Retinal pigment epithelial cell (primary cell): ENCODE results near the gene AOPEP.
A peak's percentile ranks its signal among the peaks of the same experiment; 100 is the strongest.
"Not testable (repeated sequence)": the region's sequence is repeated elsewhere in the genome, so short reads cannot be mapped to it uniquely, and the experiment has no call there.

Source experiments
- DNase-seq: peaks from one replicate; pipeline ENCODE4 v3.0.0-alpha.2; 2010; ENCODE audit warnings: low read depth
- H3K4me3 ChIP-seq: 2 replicates; pipeline ENCODE4 v1.5.1; 2011; ENCODE audit warnings: mild to moderate bottlenecking, low read length, control low read depth, moderate library complexity
- TF ChIP-seq, protein P1 (sequence below): conservative IDR thresholded peaks from 2 replicates; pipeline ENCODE4 v1.5.1; 2011; ENCODE audit warnings: low read depth, low read length, control low read depth, inconsistent platforms

The AOPEP gene

DNA sequence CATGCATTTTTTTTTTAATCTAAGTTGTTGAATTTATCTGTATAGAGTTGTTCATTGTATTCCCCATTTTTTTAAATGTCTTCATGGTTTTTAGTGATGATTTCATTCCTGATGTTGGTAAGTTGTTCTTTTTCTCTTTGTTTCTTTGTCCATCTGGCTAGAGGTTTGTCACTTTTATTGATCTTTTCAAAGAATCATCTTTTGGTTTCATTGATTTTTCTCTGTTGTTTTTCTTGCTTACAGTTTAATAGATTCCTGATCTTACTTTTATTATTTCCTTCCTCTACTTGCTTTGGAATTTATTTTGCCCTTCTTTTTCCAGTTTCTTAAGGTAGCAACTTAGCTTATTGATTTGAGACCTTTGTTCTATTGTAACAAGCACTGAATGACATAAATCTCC is 114.2 kb downstream of the AOPEP start:
- H3K4me3 ChIP-seq = no peak overlapping the region
- no peak for DNase-seq
- TF ChIP-seq, protein P1, sequence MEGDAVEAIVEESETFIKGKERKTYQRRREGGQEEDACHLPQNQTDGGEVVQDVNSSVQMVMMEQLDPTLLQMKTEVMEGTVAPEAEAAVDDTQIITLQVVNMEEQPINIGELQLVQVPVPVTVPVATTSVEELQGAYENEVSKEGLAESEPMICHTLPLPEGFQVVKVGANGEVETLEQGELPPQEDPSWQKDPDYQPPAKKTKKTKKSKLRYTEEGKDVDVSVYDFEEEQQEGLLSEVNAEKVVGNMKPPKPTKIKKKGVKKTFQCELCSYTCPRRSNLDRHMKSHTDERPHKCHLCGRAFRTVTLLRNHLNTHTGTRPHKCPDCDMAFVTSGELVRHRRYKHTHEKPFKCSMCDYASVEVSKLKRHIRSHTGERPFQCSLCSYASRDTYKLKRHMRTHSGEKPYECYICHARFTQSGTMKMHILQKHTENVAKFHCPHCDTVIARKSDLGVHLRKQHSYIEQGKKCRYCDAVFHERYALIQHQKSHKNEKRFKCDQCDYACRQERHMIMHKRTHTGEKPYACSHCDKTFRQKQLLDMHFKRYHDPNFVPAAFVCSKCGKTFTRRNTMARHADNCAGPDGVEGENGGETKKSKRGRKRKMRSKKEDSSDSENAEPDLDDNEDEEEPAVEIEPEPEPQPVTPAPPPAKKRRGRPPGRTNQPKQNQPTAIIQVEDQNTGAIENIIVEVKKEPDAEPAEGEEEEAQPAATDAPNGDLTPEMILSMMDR = no peak

DNA sequence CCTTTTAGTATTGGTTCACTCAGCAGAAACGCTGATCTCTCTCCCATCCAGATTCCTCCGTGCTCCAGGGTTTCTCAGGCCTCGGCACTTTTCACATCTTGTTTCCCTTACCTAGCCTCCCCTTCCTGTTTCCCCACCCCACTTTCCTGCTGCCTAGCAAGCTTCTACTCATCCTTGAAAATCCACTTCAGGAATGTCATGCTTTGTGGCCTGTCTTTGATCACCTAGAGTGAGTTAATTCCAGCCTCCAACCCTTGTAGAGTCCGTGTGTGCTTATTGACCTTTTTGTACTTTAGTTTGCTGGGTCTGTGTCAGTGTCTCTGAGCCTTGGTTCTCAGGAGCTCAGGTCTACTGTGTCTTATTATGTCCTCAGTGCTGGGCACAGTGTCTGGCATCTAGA is 116.6 kb downstream of the AOPEP start:
- DNase-seq = no peak
- no peak overlapping the region for H3K4me3 ChIP-seq
- TF ChIP-seq, protein P1 = no peak

GRCh38 chr9:94846739-94847138 is 120.2 kb downstream of the AOPEP start:
- TF ChIP-seq, protein P1 = no peak
- H3K4me3 ChIP-seq = no peak overlapping the region
- no peak for DNase-seq

DNA sequence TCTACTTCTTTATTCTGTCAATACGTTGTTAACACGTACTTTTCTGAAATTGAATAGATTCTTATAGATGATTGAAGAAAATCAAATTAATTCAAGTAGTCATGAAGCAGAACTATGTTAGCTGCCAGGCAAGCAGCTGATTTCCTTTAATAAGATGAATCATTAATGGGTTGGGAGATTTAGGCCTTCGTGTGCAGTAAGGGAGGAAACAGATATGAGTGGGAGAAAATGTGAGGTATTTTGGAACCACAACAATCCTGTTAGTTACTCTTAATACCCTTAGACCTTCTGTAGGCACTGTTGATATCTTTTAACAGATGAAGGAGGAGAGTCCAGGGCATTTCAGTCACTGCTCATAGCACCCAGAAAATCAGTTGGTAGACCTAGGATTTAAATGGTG is 121.0 kb downstream of the AOPEP start:
- DNase-seq = peak; percentile 93
- no peak overlapping the region for H3K4me3 ChIP-seq
- TF ChIP-seq, protein P1 = no peak

DNA sequence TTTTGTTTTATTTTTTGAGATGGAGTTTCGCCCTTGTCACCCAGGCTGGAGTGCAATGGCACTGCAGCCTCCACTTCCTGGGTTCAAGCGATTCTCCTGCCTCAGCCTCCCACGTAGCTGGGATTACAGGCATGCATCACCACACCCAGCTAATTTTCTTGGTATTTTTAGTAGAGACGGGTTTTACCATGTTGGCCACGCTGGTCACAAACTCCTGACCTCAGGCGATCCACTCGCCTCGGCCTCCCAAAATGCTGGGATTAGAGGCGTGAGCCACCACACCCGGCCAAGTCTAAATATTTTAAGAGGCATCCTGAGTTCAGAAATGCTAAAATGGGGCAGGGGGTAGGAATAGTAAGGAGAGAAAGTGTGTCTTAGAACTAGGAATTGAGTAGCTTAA is 122.3 kb downstream of the AOPEP start:
- not testable (repeated sequence) for H3K4me3 ChIP-seq, DNase-seq

DNA sequence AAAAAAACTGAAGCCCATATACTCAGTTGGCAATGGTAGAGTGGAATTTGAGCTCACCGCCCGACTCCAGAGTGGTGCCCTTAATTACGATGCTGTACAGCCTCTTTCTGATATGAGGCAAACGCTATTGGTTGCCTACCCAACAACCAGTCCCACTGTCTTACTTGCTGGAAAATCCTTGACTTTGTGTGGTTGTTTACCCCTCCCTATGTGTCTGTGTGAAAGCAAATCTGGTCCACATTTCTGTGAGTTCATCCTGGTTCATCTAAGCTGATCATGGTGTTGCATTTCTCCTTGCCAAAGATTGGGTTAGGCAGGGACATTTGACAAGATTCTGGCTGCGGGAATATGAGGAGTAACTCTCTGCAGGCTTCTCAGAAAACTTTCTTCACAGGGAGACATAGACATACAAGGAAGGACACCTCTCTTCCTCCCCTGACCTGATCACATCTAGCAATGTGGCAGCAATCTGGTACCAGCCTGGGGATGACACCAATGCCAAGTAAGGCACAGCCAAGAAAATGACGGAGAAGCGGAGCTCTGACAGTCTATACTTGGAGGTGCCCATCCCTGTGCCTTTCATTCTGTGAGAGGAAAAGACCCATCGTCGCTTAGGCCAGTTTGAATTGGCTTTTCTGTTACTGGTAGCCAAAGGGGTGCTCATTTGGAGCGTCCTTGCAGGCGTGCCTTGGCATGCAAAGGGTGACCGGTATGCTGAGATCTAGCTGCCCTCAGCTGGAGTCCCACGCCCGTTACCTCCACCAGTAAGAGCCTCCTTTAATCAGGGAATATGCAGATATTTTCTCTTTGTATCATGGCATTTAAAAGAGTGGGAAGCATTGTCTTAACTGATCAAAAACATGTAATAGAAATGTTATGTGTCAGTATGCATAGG is 124.3 kb downstream of the AOPEP start:
- no peak for DNase-seq
- TF ChIP-seq, protein P1 = no peak
- no peak overlapping the region for H3K4me3 ChIP-seq

GRCh38 chr9:94851467-94851866 is 125.0 kb downstream of the AOPEP start:
- no peak overlapping the region for H3K4me3 ChIP-seq
- TF ChIP-seq, protein P1 = no peak
- DNase-seq = no peak
